ENCODE data around the gene PAH.

- TF ChIP-seq, protein P1, sequence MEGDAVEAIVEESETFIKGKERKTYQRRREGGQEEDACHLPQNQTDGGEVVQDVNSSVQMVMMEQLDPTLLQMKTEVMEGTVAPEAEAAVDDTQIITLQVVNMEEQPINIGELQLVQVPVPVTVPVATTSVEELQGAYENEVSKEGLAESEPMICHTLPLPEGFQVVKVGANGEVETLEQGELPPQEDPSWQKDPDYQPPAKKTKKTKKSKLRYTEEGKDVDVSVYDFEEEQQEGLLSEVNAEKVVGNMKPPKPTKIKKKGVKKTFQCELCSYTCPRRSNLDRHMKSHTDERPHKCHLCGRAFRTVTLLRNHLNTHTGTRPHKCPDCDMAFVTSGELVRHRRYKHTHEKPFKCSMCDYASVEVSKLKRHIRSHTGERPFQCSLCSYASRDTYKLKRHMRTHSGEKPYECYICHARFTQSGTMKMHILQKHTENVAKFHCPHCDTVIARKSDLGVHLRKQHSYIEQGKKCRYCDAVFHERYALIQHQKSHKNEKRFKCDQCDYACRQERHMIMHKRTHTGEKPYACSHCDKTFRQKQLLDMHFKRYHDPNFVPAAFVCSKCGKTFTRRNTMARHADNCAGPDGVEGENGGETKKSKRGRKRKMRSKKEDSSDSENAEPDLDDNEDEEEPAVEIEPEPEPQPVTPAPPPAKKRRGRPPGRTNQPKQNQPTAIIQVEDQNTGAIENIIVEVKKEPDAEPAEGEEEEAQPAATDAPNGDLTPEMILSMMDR (IDR thresholded peaks at IDR 0.05 in 8 of 11, conservative IDR thresholded peaks at IDR 0.05 in 3 of 11), result no peak
- TF ChIP-seq POLR2A (IDR thresholded peaks at IDR 0.05), result no peak
- no peak for TF ChIP-seq POLR2AphosphoS5 (IDR thresholded peaks at IDR 0.05)
These were observed 28.5 kb downstream of the PAH start for GRCh38 chr12:102888511-102888910.
